Measurements from ENCODE around the gene CDKAL1. TPM values are rescaled to one million over a fixed set of nuclear protein-coding genes. Genes with fewer than 3 reads are reported as not detected.

CDKAL1 gene
- total and polyA plus RNA-seq, 10 of the 15 experiments (the other 5 are each of a cell fraction or from before 2014, with no cell fraction given): 10.7 to 26.9 (median 17.3) TPM

DNA sequence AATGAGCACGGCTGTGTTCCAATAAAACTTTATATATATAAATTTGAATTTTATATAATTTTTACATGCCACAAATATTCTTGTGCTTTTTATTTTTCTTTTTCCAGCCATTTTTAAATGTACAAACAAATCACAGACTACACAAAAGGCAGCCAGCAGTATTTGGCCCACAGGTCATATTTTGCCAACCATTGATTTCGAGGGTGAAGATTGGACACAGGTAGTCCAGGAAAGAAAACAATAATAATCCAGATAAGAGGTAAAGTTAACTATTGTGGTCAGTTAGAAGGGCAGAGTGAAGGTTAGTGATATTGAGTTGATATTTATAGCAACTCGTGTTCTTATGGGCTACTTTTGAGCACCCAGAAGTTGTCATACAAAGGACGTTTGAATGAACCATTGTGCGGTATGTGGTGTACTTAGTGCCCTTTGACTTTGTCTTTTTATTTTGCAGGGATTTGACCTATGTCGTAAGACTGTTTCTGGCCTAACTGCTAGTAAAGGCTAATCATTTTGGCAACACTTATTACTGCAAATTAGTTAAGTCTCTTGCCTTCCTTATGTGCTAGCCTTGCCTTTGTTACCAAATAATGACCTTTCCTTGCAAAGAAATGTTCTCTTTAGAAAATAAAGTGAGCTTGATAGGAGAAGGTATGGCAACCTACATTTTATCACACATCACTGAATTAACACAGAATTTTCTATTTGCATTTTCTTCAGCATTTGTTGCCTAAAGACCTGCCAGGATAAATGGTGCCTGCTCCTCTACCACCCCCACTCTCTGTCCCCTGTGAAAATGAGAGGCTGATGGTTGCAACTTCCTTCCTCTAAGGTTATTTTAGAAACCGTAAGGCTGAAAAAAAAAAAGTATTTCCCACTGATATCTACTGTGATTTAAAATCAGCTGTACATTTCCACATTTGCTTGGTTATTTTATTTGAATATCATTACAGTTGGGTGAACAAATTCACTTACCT, 565.4 kb downstream of the CDKAL1 start:
- ATAC-seq (peak; percentile 62), FAIRE-seq (peak; percentile 23), DNase-seq (ENCODE audit: low read depth, low spot score) (peak; percentile 27)
- no peaks in the 10 kb centered on the region for H4K20me1 ChIP-seq (ENCODE audit: control insufficient read depth, insufficient read depth)
- BruUV-seq (replicated peaks): no TSS peak
- ChIA-PET CTCF (interaction anchor here (0.6 to 2.4 kb wide), 4 partner anchors 10 to 36 kb away, joined by 3 to 8 read pairs (median 3); no protein-coding TSS in a partner anchor), POLR2A (interaction anchor here (1.0 kb wide), 1 partner anchor 9 kb away, joined by 3 read pairs; no protein-coding TSS in a partner anchor), RAD21 (ENCODE audit: unreplicated experiment) (no interaction called here), SMC1A (ENCODE audit: uncharacterized antibody, unreplicated experiment) (interaction anchor here (0.6 kb wide), 1 partner anchor 53 kb away, joined by 3 read pairs; no protein-coding TSS in a partner anchor)
- H3K79me2 ChIP-seq (ENCODE audit: control insufficient read depth, insufficient read depth, low read length): no peaks in the 10 kb centered on the region
- no peak overlapping the region for H3K4me3 ChIP-seq
- H3K4me2 ChIP-seq (ENCODE audit: control insufficient read depth, insufficient read depth): peak overlapping the region; percentile 15; the same call in 1 of the 2 replicates
- no peaks in the 10 kb centered on the region for H3K27me3 ChIP-seq (replicated peaks in 1 of 2; ENCODE audit: control insufficient read depth in 2 of 2, insufficient read depth in 2 of 2, low read length in 1 of 2)
- H3K9ac ChIP-seq (ENCODE audit: control insufficient read depth, insufficient read depth, low read length): no peak overlapping the region
- intact Hi-C loops (cut with micrococcal nuclease; ENCODE audit: unreplicated experiment) (no loop called here), in situ Hi-C loops (cut with MboI) (no loop called here)
- H2AFZ ChIP-seq (ENCODE audit: control insufficient read depth, low read depth, low read length): no peak overlapping the region
- no peak for TF ChIP-seq CBX5 (IDR thresholded peaks at IDR 0.05; ENCODE audit: low read depth)
- no peak for TF ChIP-seq MEF2B (IDR thresholded peaks at IDR 0.05; ENCODE audit: partially characterized antibody, poor library complexity, severe bottlenecking)
- TF ChIP-seq STAT3 (IDR thresholded peaks at IDR 0.05; ENCODE audit: low read depth, low read length): no peak
- no peak for TF ChIP-seq YBX1 (IDR thresholded peaks at IDR 0.05)
- no peak for TF ChIP-seq DPF2 (IDR thresholded peaks at IDR 0.05)
- TF ChIP-seq SREBF1 (IDR thresholded peaks at IDR 0.05; ENCODE audit: low read length): no peak
- peak in 1 of 2 experiments; percentile 41; a peak in 1 of 4 replicates for TF ChIP-seq ETV6 (conservative IDR thresholded peaks at IDR 0.05 in 1 of 2, IDR thresholded peaks at IDR 0.05 in 1 of 2; ENCODE audit: borderline replicate concordance in 1 of 2, low read depth in 1 of 2)
- 0 out of 2 replicates have a peak, but pooled peaks have one; percentile 30 for TF ChIP-seq MEF2A (IDR thresholded peaks at IDR 0.05; ENCODE audit: insufficient read depth, low read depth, low read length)
- TF ChIP-seq RUNX3 (IDR thresholded peaks at IDR 0.05; ENCODE audit: low read length): 0 out of 2 replicates have a peak, but pooled peaks have one; percentile 36
- TF ChIP-seq NFIC (IDR thresholded peaks at IDR 0.05; ENCODE audit: low read depth, low read length): peak; percentile 26; the same call in 1 of the 2 replicates
- TF ChIP-seq RAD51 (IDR thresholded peaks at IDR 0.05): no peak
- no peak for TF ChIP-seq ZNF207 (IDR thresholded peaks at IDR 0.05; ENCODE audit: borderline replicate concordance)
- WGBS (ENCODE audit: insufficient coverage, insufficient replicate concordance, low lambda C conversion rate, missing lambda C conversion rate): 47% methylated on average over 7 of the region's 7 CpGs
- H3K4me1 ChIP-seq (ENCODE audit: control insufficient read depth, insufficient read depth, low read length): peaks cover 6% of the 10 kb centered on the region; the same call in 1 of the 2 replicates
- peak overlapping the region; percentile 1; the same call in 1 of the 2 replicates for H3K27ac ChIP-seq (ENCODE audit: control insufficient read depth, insufficient read depth)
- H3K36me3 ChIP-seq (ENCODE audit: control insufficient read depth in 2 of 2, insufficient read depth in 2 of 2, low read length in 1 of 2): no peaks in the 10 kb centered on the region
- no peaks in the 10 kb centered on the region; the same call in 2 of the 3 replicates for H3K9me3 ChIP-seq (replicated peaks; ENCODE audit: control insufficient read depth, insufficient read depth, low read length)
